DMS153 treated with DMSO at 0.1 percent for 48 hours (cell line): ENCODE measurements around the gene MSI2.

ENCODE experiments used
- DNase-seq: peaks from one replicate; lab custom pipeline; 2025; ENCODE audit not compliant: unreplicated experiment; lab: John Stamatoyannopoulos, UW

MSI2 gene

GRCh38 chr17:57666946-57667345 lies 410.6 kb downstream of the MSI2 start:
- DNase-seq = no peak

GRCh38 chr17:57667461-57667923 lies 411.2 kb downstream of the MSI2 start:
- DNase-seq = no peak

GRCh38 chr17:57668332-57668731 lies 412.0 kb downstream of the MSI2 start:
- no peak for DNase-seq

- DNase-seq = no peak
Observed at GRCh38 chr17:57669671-57670529, 413.6 kb downstream of the MSI2 start.

GRCh38 chr17:57670769-57671569 lies 414.6 kb downstream of the MSI2 start:
- no peak for DNase-seq

- peak; percentile 56 for DNase-seq
Observed at GRCh38 chr17:57671667-57672632, 415.6 kb downstream of the MSI2 start.

- DNase-seq = no peak
Observed at GRCh38 chr17:57672971-57673370, 416.6 kb downstream of the MSI2 start.

- DNase-seq = no peak
Observed at GRCh38 chr17:57674894-57675293, 418.6 kb downstream of the MSI2 start.

- DNase-seq = no peak
Observed at GRCh38 chr17:57675427-57676387, 419.4 kb downstream of the MSI2 start.

- no peak for DNase-seq
Observed at GRCh38 chr17:57676543-57676942, 420.2 kb downstream of the MSI2 start.

- DNase-seq = no peak
Observed at GRCh38 chr17:57677301-57677700, 421.0 kb downstream of the MSI2 start.

- DNase-seq = no peak
Observed at GRCh38 chr17:57677858-57678257, 421.5 kb downstream of the MSI2 start.

- no peak for DNase-seq
Observed at GRCh38 chr17:57678393-57678792, 422.1 kb downstream of the MSI2 start.

GRCh38 chr17:57679356-57679755 lies 423.0 kb downstream of the MSI2 start:
- DNase-seq = no peak

GRCh38 chr17:57679906-57680695 lies 423.8 kb downstream of the MSI2 start:
- no peak for DNase-seq

- no peak for DNase-seq
Observed at GRCh38 chr17:57682701-57683100, 426.4 kb downstream of the MSI2 start.

GRCh38 chr17:57684711-57685498 lies 428.6 kb downstream of the MSI2 start:
- DNase-seq = no peak

- DNase-seq = no peak
Observed at GRCh38 chr17:57685499-57686132, 429.3 kb downstream of the MSI2 start.
